Subcutaneous adipose tissue (tissue), 4 donors: Measurements from ENCODE around the gene PRMT7. TPM values are rescaled to one million over a fixed set of nuclear protein-coding genes. Genes with fewer than 3 reads are reported as not detected.

Source experiments
- CTCF ChIP-seq: fragments of 450-650 bp; IDR thresholded peaks from one replicate; pipeline ENCODE4 v1.5.1; 2016; ENCODE audit warnings: low read depth, mild to moderate bottlenecking, control low read depth, antibody characterized with exemption, moderate library complexity
- total RNA-seq, 4 donors: library from RNA; depleted of rRNA; stranded (reverse); fragments of >200 nt; gene quantifications; one replicate each; pipeline ENCODE4 v1.1.0, GENCODE V29; 2016

The PRMT7 gene
- total RNA-seq, 4 donors from 2014 or later = 32.6 to 70.8 (median 55.8) TPM

- no peak for TF ChIP-seq CTCF
Observed at GRCh38 chr16:68285683-68286082, 25.1 kb upstream of the PRMT7 start.

GRCh38 chr16:68286153-68287074 is 24.4 kb upstream of the PRMT7 start:
- TF ChIP-seq CTCF = no peak

- no peak for TF ChIP-seq CTCF
Observed at GRCh38 chr16:68287276-68288251, 23.3 kb upstream of the PRMT7 start.

- no peak for TF ChIP-seq CTCF
Observed at GRCh38 chr16:68288252-68288650, 22.6 kb upstream of the PRMT7 start.

GRCh38 chr16:68289202-68289601 is 21.6 kb upstream of the PRMT7 start:
- no peak for TF ChIP-seq CTCF

- TF ChIP-seq CTCF = no peak
Observed at GRCh38 chr16:68289621-68290329, 21.0 kb upstream of the PRMT7 start.
